ENCODE results near the gene LPP. TPM values are rescaled to one million over a fixed set of nuclear protein-coding genes. Genes with fewer than 3 reads are reported as not detected.
"Not testable (repeated sequence)": the region's sequence is repeated elsewhere in the genome, so short reads cannot be mapped to it uniquely, and the experiment has no call there.

The LPP gene
- total RNA-seq, 2 donors from 2014 or later: 1,568 to 1,607 TPM

DNA sequence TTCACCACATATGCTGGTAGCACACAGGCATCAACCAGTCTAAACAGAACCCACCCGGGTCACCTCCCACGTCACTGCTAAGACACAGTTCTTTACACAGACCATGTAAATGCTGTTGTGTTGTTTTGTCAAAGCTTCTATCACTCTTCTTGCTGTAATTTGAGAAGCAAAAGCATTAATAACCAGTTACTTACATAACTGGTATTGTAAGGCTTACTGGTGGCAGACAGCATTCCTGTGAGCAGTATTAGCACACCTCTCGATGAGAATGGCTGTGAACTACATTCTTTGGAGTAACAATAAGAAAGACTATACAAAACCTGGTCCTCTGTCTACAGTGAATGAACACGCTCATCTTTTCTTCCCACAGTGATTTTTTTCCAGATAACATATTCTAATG lies 479.2 kb downstream of the LPP start:
- DNase-seq (ENCODE audit: low spot score) (no peak), ATAC-seq (ENCODE audit: insufficient number of reproducible peaks, low FRiP score, low read depth) (no peak)
- TF ChIP-seq, protein P1, sequence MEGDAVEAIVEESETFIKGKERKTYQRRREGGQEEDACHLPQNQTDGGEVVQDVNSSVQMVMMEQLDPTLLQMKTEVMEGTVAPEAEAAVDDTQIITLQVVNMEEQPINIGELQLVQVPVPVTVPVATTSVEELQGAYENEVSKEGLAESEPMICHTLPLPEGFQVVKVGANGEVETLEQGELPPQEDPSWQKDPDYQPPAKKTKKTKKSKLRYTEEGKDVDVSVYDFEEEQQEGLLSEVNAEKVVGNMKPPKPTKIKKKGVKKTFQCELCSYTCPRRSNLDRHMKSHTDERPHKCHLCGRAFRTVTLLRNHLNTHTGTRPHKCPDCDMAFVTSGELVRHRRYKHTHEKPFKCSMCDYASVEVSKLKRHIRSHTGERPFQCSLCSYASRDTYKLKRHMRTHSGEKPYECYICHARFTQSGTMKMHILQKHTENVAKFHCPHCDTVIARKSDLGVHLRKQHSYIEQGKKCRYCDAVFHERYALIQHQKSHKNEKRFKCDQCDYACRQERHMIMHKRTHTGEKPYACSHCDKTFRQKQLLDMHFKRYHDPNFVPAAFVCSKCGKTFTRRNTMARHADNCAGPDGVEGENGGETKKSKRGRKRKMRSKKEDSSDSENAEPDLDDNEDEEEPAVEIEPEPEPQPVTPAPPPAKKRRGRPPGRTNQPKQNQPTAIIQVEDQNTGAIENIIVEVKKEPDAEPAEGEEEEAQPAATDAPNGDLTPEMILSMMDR (IDR thresholded peaks at IDR 0.05): no peak
- Histone ChIP-seq H3K4me1 (ENCODE audit: control insufficient read depth in 1 of 2, low read depth in 2 of 2) (peaks cover 13 to 38% of the 10 kb centered on the region in 2 donors), H3K9me3 (no peaks in the 10 kb centered on the region), H3K4me3 (no peak overlapping the region), H3K36me3 (no peaks in the 10 kb centered on the region), H3K27me3 (replicated peaks; ENCODE audit: insufficient read depth) (no peaks in the 10 kb centered on the region), H3K27ac (peak overlapping the region in 1 of 2 donors; percentile 9)

DNA sequence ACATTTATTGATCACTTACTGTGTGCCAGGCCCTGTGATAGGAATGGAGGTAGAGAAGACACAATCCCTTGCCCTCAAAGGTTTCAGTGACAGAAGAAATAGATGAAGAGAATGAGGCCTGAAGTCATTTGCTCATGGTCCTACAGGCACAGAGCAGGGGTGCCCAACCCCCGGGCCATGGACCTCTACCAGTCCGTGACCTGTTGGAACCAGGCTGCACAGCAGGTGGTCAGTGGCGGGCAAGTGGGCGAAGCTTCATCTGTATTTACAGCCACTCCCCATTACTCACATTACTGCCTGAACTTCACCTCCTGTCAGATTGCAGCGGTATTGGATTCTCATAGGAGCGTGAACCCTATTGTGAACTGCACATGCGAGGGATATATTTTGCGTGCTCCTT lies 480.3 kb downstream of the LPP start:
- no peak overlapping the region for H3K4me3 ChIP-seq
- ATAC-seq (ENCODE audit: insufficient number of reproducible peaks, low FRiP score, low read depth) (no peak), DNase-seq (ENCODE audit: low spot score) (no peak)
- no peak overlapping the region for H3K27ac ChIP-seq
- no peaks in the 10 kb centered on the region for H3K27me3 ChIP-seq (replicated peaks; ENCODE audit: insufficient read depth)
- H3K9me3 ChIP-seq: no peaks in the 10 kb centered on the region
- H3K4me1 ChIP-seq (ENCODE audit: control insufficient read depth in 1 of 2, low read depth in 2 of 2): peaks cover 13 to 37% of the 10 kb centered on the region in 2 donors
- TF ChIP-seq, protein P1 (IDR thresholded peaks at IDR 0.05): no peak
- H3K36me3 ChIP-seq: no peaks in the 10 kb centered on the region

DNA sequence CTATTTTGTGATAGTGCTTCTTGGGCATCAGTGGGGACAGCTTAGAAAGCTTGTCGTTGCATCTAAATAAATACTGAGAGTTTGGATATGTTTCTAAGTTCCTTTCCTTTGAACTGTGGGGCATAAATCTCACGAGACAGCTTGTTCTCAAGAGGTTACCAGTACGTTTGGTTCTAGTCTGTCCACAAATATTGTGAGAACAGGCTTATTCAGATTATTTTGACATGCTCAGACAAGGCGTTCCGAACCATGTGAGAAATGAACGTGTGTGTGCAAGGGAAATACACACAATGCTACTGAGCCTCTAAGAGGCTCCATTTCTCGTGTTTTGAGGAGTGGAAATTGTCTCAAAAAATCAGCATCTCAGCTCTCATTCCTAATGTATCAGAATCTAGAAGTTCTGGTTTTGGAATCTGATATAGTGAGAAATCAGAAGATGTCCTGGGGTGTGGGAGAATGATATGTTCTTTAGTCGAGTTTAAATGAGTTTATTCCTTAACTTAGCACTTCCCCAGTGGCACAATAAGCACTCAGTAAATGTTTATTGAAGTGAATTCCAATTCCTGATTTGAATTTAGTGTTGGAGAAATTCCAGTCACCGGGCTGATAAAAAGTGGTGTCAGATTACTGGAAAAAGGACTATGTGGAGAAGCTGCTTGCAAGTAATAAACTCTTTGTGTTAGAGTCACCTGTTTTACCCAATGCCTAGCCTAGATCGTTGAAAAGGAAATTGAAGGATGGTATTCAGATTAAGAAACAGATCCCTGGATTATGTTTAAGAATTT lies 481.5 kb downstream of the LPP start:
- H3K27ac ChIP-seq: peak overlapping the region; percentile 23 to 42
- H3K4me3 ChIP-seq: no peak overlapping the region
- no peaks in the 10 kb centered on the region for H3K27me3 ChIP-seq (replicated peaks; ENCODE audit: insufficient read depth)
- H3K36me3 ChIP-seq: no peaks in the 10 kb centered on the region
- DNase-seq (ENCODE audit: low spot score): no peak
- H3K9me3 ChIP-seq: no peaks in the 10 kb centered on the region
- ATAC-seq (ENCODE audit: insufficient number of reproducible peaks, low FRiP score, low read depth): no peak
- H3K4me1 ChIP-seq (ENCODE audit: control insufficient read depth in 1 of 2, low read depth in 2 of 2): peaks cover 13 to 37% of the 10 kb centered on the region in 2 donors
- TF ChIP-seq, protein P1 (IDR thresholded peaks at IDR 0.05): no peak

DNA sequence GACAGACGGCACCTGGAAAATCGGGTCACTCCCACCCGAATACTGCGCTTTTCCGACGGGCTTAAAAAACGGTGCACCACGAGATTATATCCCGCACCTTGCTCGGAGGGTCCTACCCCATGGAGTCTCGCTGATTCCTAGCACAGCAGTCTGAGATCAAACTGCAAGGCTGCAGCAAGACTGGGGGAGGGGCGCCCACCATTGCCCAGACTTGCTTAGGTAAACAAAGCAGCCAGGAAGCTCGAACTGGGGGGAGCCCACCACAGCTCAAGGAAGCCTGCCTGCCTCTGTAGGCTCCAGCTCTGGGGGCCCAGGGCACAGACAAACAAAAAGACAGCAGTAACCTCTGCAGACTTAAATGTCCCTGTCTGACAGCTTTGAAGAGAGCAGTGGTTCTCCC lies 482.3 kb downstream of the LPP start:
- peaks cover 13 to 45% of the 10 kb centered on the region in 2 donors for H3K4me1 ChIP-seq (ENCODE audit: control insufficient read depth in 1 of 2, low read depth in 2 of 2)
- not testable (repeated sequence) for H3K27ac ChIP-seq; H3K27me3 ChIP-seq (replicated peaks; ENCODE audit: insufficient read depth)

DNA sequence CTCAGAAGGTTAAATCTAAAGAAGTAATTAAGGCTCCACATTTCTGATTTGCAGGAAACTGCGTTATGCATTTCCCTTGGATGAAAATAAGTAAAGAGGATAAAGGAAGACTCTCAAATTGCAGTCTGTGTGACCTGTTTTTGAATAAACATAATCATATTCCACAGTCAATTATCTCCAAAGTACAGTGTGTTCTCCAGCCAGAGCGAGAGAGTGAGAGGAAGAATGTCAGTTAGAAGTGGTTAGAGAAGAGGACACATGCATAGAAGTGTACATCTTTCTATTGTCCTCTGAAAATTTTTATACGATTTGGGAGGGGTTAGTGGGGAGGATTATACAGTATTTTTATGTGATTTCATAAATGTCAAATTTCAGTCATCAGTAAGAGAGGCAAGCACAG lies 487.1 kb downstream of the LPP start:
- no peak for DNase-seq (ENCODE audit: low spot score)
- ATAC-seq (ENCODE audit: insufficient number of reproducible peaks, low FRiP score, low read depth): no peak
- Histone ChIP-seq H3K9me3 (no peaks in the 10 kb centered on the region), H3K27me3 (replicated peaks; ENCODE audit: insufficient read depth) (no peaks in the 10 kb centered on the region), H3K4me1 (ENCODE audit: control insufficient read depth in 1 of 2, low read depth in 2 of 2) (peaks cover 7 to 42% of the 10 kb centered on the region in 2 donors), H3K36me3 (no peaks in the 10 kb centered on the region), H3K4me3 (no peak overlapping the region), H3K27ac (peak overlapping the region in 1 of 2 donors; percentile 8)
- TF ChIP-seq, protein P1 (IDR thresholded peaks at IDR 0.05): no peak

More for the DNA sequence above, 482.3 kb downstream of the LPP start:
- H3K36me3 ChIP-seq; DNase-seq (ENCODE audit: low spot score); ATAC-seq (ENCODE audit: insufficient number of reproducible peaks, low FRiP score, low read depth); H3K9me3 ChIP-seq; H3K4me3 ChIP-seq: not testable (repeated sequence)
